Adrenal gland (tissue), 12 donors: ENCODE data around the gene ZNF48. TPM values are rescaled to one million over a fixed set of nuclear protein-coding genes. Genes with fewer than 3 reads are reported as not detected.
A peak's percentile ranks its signal among the peaks of the same experiment; 100 is the strongest.

Source experiments
- DNase-seq, 7 donors: peaks; one replicate each; pipeline ENCODE4 v3.0.0-alpha.2; 2019 to 2020
- H3K27ac ChIP-seq, 5 donors: fragments of 200-600 bp; sonication (generic) in 4 of 5; 1 replicate in 3 of 5; 2 replicates in 2 of 5; pipeline versions ENCODE4 v1.5.1 to v1.8.0; 2016 to 2020; ENCODE audit warnings: mild to moderate bottlenecking in 1 of 5
- H3K27me3 ChIP-seq: fragments of 200-600 bp; 2 replicates; pipeline ENCODE4 v1.8.0; 2021
- H3K36me3 ChIP-seq, 2 donors: fragments of 200-600 bp; replicated peaks in 1 of 2; 1 replicate in 1 of 2; 2 replicates in 1 of 2; pipeline versions ENCODE4 v1.5.1 to v1.8.0; 2018 to 2022
- H3K4me1 ChIP-seq, 2 donors: fragments of 200-600 bp; replicated peaks in 1 of 2; 1 replicate in 1 of 2; 2 replicates in 1 of 2; pipeline versions ENCODE4 v1.5.1 to v1.8.0; 2018 to 2021
- H3K4me3 ChIP-seq, 4 donors: fragments of 200-600 bp; sonication (generic) in 3 of 4; one replicate each; pipeline ENCODE4 v1.5.1; 2016 to 2018
- H3K9me3 ChIP-seq, 3 donors: fragments of 200-600 bp; sonication (generic) in 1 of 3; replicated peaks in 1 of 3; 1 replicate in 2 of 3; 2 replicates in 1 of 3; pipeline versions ENCODE4 v1.5.1 to v1.8.0; 2016 to 2021
- CTCF ChIP-seq, 6 experiments: fragments of 450-650 bp in 4 of 6; fragments of 200-600 bp in 2 of 6; sonication (generic) in 1 of 6; IDR thresholded peaks; 1 replicate in 5 of 6; 2 replicates in 1 of 6; pipeline versions ENCODE4 v1.5.1 to v1.8.0; 2016 to 2021; ENCODE audit warnings: antibody characterized with exemption in 6 of 6, mild to moderate bottlenecking in 2 of 6, moderate library complexity in 1 of 6
- POLR2A ChIP-seq, 2 donors: fragments of 450-650 bp; IDR thresholded peaks; one replicate each; pipeline ENCODE4 v1.6.1; 2017; ENCODE audit warnings: antibody characterized with exemption in 2 of 2, mild to moderate bottlenecking in 2 of 2, moderate library complexity in 1 of 2
- WGBS, 4 donors: extraction: QIAGEN DNeasy Blood & Tissue Kit in 2 of 4; methylation state at CpG; one replicate each; pipeline versions ENCODE4 v1.1.5 to v1.1.7; 2013 to 2017; 5-methylcytosine and 5-hydroxymethylcytosine counted together
- intact Hi-C, 2 donors: fragments of 100-400 bp; cut with DNase I; formaldehyde crosslinking; loops; one replicate each; pipeline versions ENCODE4 v1.14.1 to v1.15.0; 2022 to 2023
- polyA plus RNA-seq, 3 donors: library from polyadenylated mRNA; stranded (reverse); fragments of 200-250 nt in 2 of 3; fragments of 350-450 nt in 1 of 3; fragmentation: Illumina TruSeq in 1 of 3; extraction: RNeasy Lipid Tissue Mini Kit (QIAGEN cat#74804) in 1 of 3; gene quantifications; one replicate each; pipeline ENCODE4 v1.2.3, GENCODE V29; 2013 to 2014
- total RNA-seq, 9 donors: library from RNA; depleted of rRNA in 4 of 9; stranded (reverse); fragments of >200 nt in 4 of 9; fragments of 120-200 nt in 1 of 9; fragmentation: NEBNext Ultra II Directional in 1 of 9; extraction: Animal tissue kit (Norgen Biotek cat#: 25700) in 1 of 9; gene quantifications; one replicate each; pipeline versions ENCODE4 v1.1.0 to v1.2.4, GENCODE V29; 2013 to 2023
- donor health status: healthy with polysubstance abuse.
- donor health status: Bipolar disorder and iron deficiency.
- donor health status: DM: yes; HTN: yes; CAD: no.
- donor health status: DM: no; HTN: no; CAD: no.
- donor health status: DM: no; HTN: no; CAD: no.
- donor health status: DM: yes; HTN: yes; CAD: no.

The ZNF48 gene
- total and polyA plus RNA-seq, 12 donors: 2.6 to 23.8 (median 8.2) TPM

DNA sequence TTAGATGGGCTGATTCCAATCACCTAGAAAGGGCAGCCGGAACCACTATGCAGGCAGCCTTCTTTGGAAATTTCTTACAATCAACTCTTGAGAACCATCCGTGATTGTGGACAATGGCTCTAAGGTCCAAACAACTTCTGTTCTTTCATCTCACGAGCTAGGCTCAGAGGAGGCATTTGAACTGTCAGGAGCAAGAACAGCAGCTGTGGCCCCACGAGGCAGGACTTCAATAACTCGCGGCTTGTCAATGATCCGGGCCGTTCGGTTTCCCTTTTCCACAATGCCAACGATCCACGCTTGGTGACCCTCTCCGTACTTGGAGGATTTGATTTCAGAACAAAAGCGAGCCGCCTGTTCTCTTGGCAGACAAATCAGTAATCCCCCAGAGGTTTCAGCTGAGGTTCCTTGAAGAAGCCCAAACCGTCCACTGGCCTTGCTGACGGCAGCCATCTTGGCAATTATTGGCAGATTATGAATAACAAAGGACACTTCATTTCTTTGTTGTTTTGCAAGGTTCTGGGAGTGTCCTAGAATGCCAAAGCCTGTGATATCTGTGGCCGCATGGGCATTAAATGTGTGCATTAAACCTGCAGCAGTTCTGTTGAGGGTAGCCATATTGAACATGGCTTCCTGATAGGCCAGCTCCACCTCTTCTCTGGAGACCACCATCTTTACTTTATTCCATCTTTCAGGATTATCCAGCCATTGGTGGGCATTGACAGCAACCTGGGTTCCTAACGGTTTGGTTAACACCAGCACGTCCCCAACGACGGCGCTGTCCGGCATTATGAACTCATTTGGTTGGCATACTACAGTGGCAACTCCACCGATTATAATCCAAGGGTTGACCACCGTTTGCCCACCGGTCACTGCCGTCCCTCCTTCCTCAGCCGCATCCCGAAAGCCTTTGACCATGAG is 49.3 kb downstream of the ZNF48 start:
- WGBS, 4 donors: 93 to 94% (median 94%) methylated on average over 29 of the region's 29 CpGs
- TF ChIP-seq CTCF (IDR thresholded peaks at IDR 0.05): no peak
- no peak for TF ChIP-seq POLR2A (IDR thresholded peaks at IDR 0.05)
- H3K27ac ChIP-seq: peak overlapping the region in 2 of 5 donors; percentile 82 to 96
- peaks cover 11 to 25% of the 10 kb centered on the region in 2 donors for H3K4me1 ChIP-seq
- DNase-seq: peak in 2 of 7 donors; percentile 30 to 54
- no peaks in the 10 kb centered on the region for H3K36me3 ChIP-seq
- intact Hi-C loops: loop anchor here (5.0 to 10.0 kb wide), 2 partner anchors 80 to 83 kb away; partner anchors contain the start of gene ZNF768 (in 2 of the 2)
- no peaks in the 10 kb centered on the region for H3K27me3 ChIP-seq
- H3K9me3 ChIP-seq: no peaks in the 10 kb centered on the region
- H3K4me3 ChIP-seq: peak overlapping the region in 2 of 4 donors; percentile 66 to 94

DNA sequence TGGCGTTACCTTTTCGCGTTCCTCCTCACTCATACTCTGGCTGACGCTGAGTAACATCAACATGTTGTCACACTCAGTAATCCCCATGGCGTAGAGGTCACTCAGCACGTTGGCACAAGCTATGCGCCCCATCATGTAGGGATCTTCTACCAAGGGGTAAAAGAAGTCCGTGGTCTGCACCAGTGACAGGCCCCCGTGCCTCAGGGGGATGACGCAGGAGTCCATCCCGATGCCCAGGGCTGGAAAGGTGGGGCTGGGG is 49.9 kb downstream of the ZNF48 start:
- H3K27ac ChIP-seq: peak overlapping the region; percentile 70 to 96 (median 87)
- no peaks in the 10 kb centered on the region for H3K27me3 ChIP-seq
- intact Hi-C loops: loop anchor here (5.0 to 10.0 kb wide), 2 partner anchors 80 to 82 kb away; partner anchors contain the start of gene ZNF768 (in 2 of the 2)
- H3K36me3 ChIP-seq: no peaks in the 10 kb centered on the region
- no peak for TF ChIP-seq POLR2A (IDR thresholded peaks at IDR 0.05)
- no peak for TF ChIP-seq CTCF (IDR thresholded peaks at IDR 0.05)
- peaks cover 11 to 25% of the 10 kb centered on the region in 2 donors for H3K4me1 ChIP-seq
- no peak for DNase-seq
- peak overlapping the region; percentile 28 to 94 (median 77) for H3K4me3 ChIP-seq
- H3K9me3 ChIP-seq: no peaks in the 10 kb centered on the region
- WGBS, 4 donors: 30 to 67% (median 38%) methylated on average over 7 to 11 of the region's 11 CpGs

GRCh38 chr16:30445408-30446202 is 50.4 kb downstream of the ZNF48 start, which contains the start of gene SEPHS2:
Gene SEPHS2 (minus strand): TSS chr16:30445874. CDS start chr16:30445727, 147 bp downstream.
- no peaks in the 10 kb centered on the region for H3K27me3 ChIP-seq
- TF ChIP-seq POLR2A (IDR thresholded peaks at IDR 0.05) (peak; percentile 88 to 92), CTCF (IDR thresholded peaks at IDR 0.05) (peak in 5 of 6 experiments; percentile 13 to 36 (median 26))
- intact Hi-C loops: loop anchor here (5.0 to 10.0 kb wide), 2 partner anchors 79 to 82 kb away; partner anchors contain the start of gene ZNF768 (in 2 of the 2)

More at GRCh38 chr16:30445408-30446202, 50.4 kb downstream of the ZNF48 start, which contains the start of gene SEPHS2:
- no peaks in the 10 kb centered on the region for H3K9me3 ChIP-seq
- H3K27ac ChIP-seq: peak within 1 kb of the TSS; percentile 70 to 96 (median 87)
- H3K36me3 ChIP-seq: no peaks in the 10 kb centered on the region
- H3K4me3 ChIP-seq: peak within 1 kb of the TSS; percentile 28 to 94 (median 77)
- H3K4me1 ChIP-seq: peaks cover 11 to 25% of the 10 kb centered on the region in 2 donors
- 0 to 2% (median 0%) methylated on average over 16 to 59 of the region's 59 CpGs for WGBS, 4 donors
- peak; percentile 97 to 100 (median 99) for DNase-seq
